Type B pancreatic cell (in vitro differentiated cells): ENCODE measurements around the gene TCP11L2. TPM values are rescaled to one million over a fixed set of nuclear protein-coding genes. Genes with fewer than 3 reads are reported as not detected.

Experiments
- DNase-seq: peaks from one replicate; pipeline ENCODE4 v3.0.0; 2021; ENCODE audit warnings: mixed read lengths; ENCODE audit not compliant: unreplicated experiment; ENCODE audit errors: extremely low spot score
- H3K27ac Mint-ChIP-seq: 2 replicates; pipeline ENCODE4 v1.8.0; 2021; ENCODE audit warnings: mild to moderate bottlenecking, mixed read lengths
- H3K27me3 Mint-ChIP-seq: 2 replicates; pipeline ENCODE4 v1.8.0; 2021; ENCODE audit warnings: mixed read lengths
- H3K36me3 Mint-ChIP-seq: 2 replicates; pipeline ENCODE4 v1.8.0; 2021; ENCODE audit warnings: mixed read lengths
- H3K4me1 Mint-ChIP-seq: one replicate; pipeline ENCODE4 v1.8.0; 2021; ENCODE audit warnings: mixed read lengths; ENCODE audit not compliant: unreplicated experiment
- H3K4me3 Mint-ChIP-seq: 2 replicates; pipeline ENCODE4 v1.8.0; 2021; ENCODE audit warnings: mild to moderate bottlenecking, mixed read lengths
- H3K9me3 Mint-ChIP-seq: 2 replicates; pipeline ENCODE4 v1.8.0; 2021; ENCODE audit warnings: mixed read lengths
- CTCF ChIP-seq: fragments of 200-600 bp; sonication (generic); conservative IDR thresholded peaks from 2 replicates; pipeline ENCODE4 v1.5.0; 2021; ENCODE audit warnings: antibody characterized with exemption, mild to moderate bottlenecking
- total RNA-seq: library from RNA; stranded (reverse); gene quantifications from 2 replicates; pipeline ENCODE4 v1.2.1, GENCODE V29; 2021; ENCODE audit warnings: low replicate concordance

Gene TCP11L2
- total RNA-seq, 1 donor from 2014 or later: 21.8 TPM

GRCh38 chr12:106301611-106302321 lies 767 bp upstream of the TCP11L2 start:
- H3K9me3 Mint-ChIP-seq: no peaks in the 10 kb centered on the region
- no peaks in the 10 kb centered on the region for H3K36me3 Mint-ChIP-seq
- no peak for TF ChIP-seq CTCF
- peak overlapping the region; percentile 90 for H3K4me3 Mint-ChIP-seq
- DNase-seq: no peak
- H3K27ac Mint-ChIP-seq: peak overlapping the region; percentile 93
- peaks cover 14% of the 10 kb centered on the region for H3K4me1 Mint-ChIP-seq
- no peaks in the 10 kb centered on the region for H3K27me3 Mint-ChIP-seq

- peak; percentile 83 for DNase-seq
- Mint-ChIP-seq H3K4me1 (peaks cover 17% of the 10 kb centered on the region), H3K36me3 (no peaks in the 10 kb centered on the region), H3K27me3 (no peaks in the 10 kb centered on the region), H3K9me3 (no peaks in the 10 kb centered on the region), H3K27ac (peak overlapping the region; percentile 82), H3K4me3 (peak overlapping the region; percentile 96)
- no peak for TF ChIP-seq CTCF
These were observed 778 bp downstream of the TCP11L2 start for GRCh38 chr12:106303202-106303820.

- H3K36me3 Mint-ChIP-seq: peaks cover 3% of the 10 kb centered on the region
- H3K27ac Mint-ChIP-seq: peak overlapping the region; percentile 88
- no peak for TF ChIP-seq CTCF
- H3K27me3 Mint-ChIP-seq: no peaks in the 10 kb centered on the region
- no peaks in the 10 kb centered on the region for H3K9me3 Mint-ChIP-seq
- no peak for DNase-seq
- peaks cover 24% of the 10 kb centered on the region for H3K4me1 Mint-ChIP-seq
- H3K4me3 Mint-ChIP-seq: peak overlapping the region; percentile 96
These were observed 1.5 kb downstream of the TCP11L2 start for GRCh38 chr12:106304001-106304421.

GRCh38 chr12:106304797-106305196 lies 2.3 kb downstream of the TCP11L2 start:
- no peaks in the 10 kb centered on the region for H3K27me3 Mint-ChIP-seq
- DNase-seq: no peak
- H3K27ac Mint-ChIP-seq: no peak overlapping the region
- no peaks in the 10 kb centered on the region for H3K9me3 Mint-ChIP-seq
- peaks cover 24% of the 10 kb centered on the region for H3K4me1 Mint-ChIP-seq
- H3K36me3 Mint-ChIP-seq: peaks cover 3% of the 10 kb centered on the region
- H3K4me3 Mint-ChIP-seq: no peak overlapping the region
- TF ChIP-seq CTCF: no peak

GRCh38 chr12:106305376-106305775 lies 2.8 kb downstream of the TCP11L2 start:
- no peak for TF ChIP-seq CTCF
- peaks cover 3% of the 10 kb centered on the region for H3K36me3 Mint-ChIP-seq
- peaks cover 25% of the 10 kb centered on the region for H3K4me1 Mint-ChIP-seq
- H3K27me3 Mint-ChIP-seq: no peaks in the 10 kb centered on the region
- DNase-seq: no peak
- H3K4me3 Mint-ChIP-seq: no peak overlapping the region
- no peaks in the 10 kb centered on the region for H3K9me3 Mint-ChIP-seq
- H3K27ac Mint-ChIP-seq: no peak overlapping the region
